Panc1 (cell line): ENCODE data around the gene ASB6.

ENCODE experiments used
- CTCF ChIP-seq: fragments of 450-650 bp; IDR thresholded peaks from 2 replicates; pipeline ENCODE4 v1.5.1; 2017; ENCODE audit warnings: mild to moderate bottlenecking
- POLR2AphosphoS5 ChIP-seq: IDR thresholded peaks from 2 replicates; pipeline ENCODE4 v1.6.1; 2012; ENCODE audit warnings: mild to moderate bottlenecking, low read depth, low read length, moderate library complexity
- REST ChIP-seq, 2 experiments: IDR thresholded peaks; 2 replicates each; pipeline ENCODE4 v1.6.1; 2011 to 2012; ENCODE audit warnings: low read depth in 2 of 2, control low read depth in 1 of 2, low read length in 1 of 2, mild to moderate bottlenecking in 1 of 2, moderate library complexity in 1 of 2; ENCODE audit not compliant: insufficient read depth in 1 of 2
- SIN3A ChIP-seq: IDR thresholded peaks from 2 replicates; pipeline ENCODE4 v1.6.1; 2012; ENCODE audit warnings: low read depth, mild to moderate bottlenecking, low read length, moderate library complexity, borderline replicate concordance; ENCODE audit not compliant: insufficient read depth
- TCF7L2 ChIP-seq: IDR thresholded peaks from 2 replicates; pipeline ENCODE4 v1.6.1; 2011; ENCODE audit warnings: mild to moderate bottlenecking, low read depth, low read length, inconsistent platforms

DNA sequence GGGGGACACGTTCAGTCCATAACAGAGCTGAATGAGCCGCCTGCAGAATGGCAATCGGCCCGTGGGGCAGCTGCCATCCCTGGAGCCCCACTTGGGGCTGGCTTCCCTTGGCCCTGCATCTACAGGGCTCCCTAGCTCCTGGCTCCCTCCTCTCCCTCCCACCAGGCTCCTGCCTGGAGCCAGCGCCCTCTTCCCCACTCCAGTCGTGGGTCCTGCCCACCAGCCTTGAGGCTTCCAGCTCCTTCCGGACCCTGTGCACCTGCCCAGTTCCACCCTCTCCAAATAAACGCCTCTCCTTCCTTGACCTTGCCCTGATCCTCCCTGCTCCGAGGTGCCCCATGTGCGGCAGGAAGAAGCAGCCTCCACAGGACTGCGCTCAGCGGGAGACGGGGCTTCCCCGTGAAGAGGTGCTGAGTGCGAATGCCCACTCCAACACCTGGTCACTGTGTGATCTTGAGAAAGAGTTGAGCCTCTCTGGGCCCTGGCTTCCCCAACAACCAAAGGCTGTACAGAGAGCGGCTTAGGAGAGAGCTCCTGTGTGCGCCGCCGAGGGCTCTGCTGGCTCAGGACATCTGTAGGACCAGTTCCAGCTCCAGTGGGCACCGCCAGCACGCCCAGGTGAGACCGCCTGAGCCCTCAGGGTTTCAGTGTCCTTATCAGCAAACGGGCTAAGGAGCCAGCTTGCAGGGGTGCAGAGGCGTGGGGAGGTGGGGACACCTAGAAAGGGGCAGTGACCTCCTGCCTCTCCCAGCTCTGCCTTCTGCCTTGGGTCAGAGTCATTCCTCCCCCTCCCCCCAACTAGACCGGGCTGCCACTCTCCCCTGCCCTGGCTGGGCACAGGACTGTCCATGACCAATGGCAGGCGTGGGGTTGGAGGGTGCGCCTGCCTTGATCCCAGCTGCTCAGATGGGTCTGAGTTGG lies 33.1 kb downstream of the ASB6 start:
- no peak for TF ChIP-seq REST (IDR thresholded peaks at IDR 0.05; ENCODE audit: insufficient read depth in 1 of 2, low read depth in 2 of 2, low read length in 1 of 2)
- no peak for TF ChIP-seq CTCF
- no peak for TF ChIP-seq POLR2AphosphoS5
- TF ChIP-seq SIN3A, result no peak
- no peak for TF ChIP-seq TCF7L2
